Activated CD4-positive, alpha-beta memory T cell treated with anti-CD3 and anti-CD28 coated beads, Interleukin-2, amount 10 ng/mL, durations not matched to agents 7 days and 5 days (primary cell): Measurements from ENCODE around the gene SART3. TPM values are rescaled to one million over a fixed set of nuclear protein-coding genes. Genes with fewer than 3 reads are reported as not detected.
"Not testable (repeated sequence)": the region's sequence is repeated elsewhere in the genome, so short reads cannot be mapped to it uniquely, and the experiment has no call there.

Experiments used
- CTCF ChIA-PET: fragments of 350-600 bp; sonication (Branson Sonifier 250); formaldehyde crosslinking; loops from one replicate; lab custom pipeline; 2021; ENCODE audit warnings: antibody characterized with exemption, inconsistent platforms; lab: Charles Lee
- POLR2A ChIA-PET: fragments of 350-600 bp; sonication (Branson Sonifier 250); formaldehyde crosslinking; loops from one replicate; lab custom pipeline; 2021; ENCODE audit warnings: antibody characterized with exemption; lab: Charles Lee
- DNase-seq: peaks from one replicate; pipeline ENCODE4 v3.0.0-alpha.2; 2020
- H3K27ac Mint-ChIP-seq: one replicate; pipeline ENCODE4 v1.8.0; 2021; ENCODE audit warnings: mild to moderate bottlenecking, mixed read lengths
- H3K27me3 Mint-ChIP-seq: one replicate; pipeline ENCODE4 v1.8.0; 2021; ENCODE audit warnings: mixed read lengths
- H3K36me3 Mint-ChIP-seq: one replicate; pipeline ENCODE4 v1.8.0; 2021; ENCODE audit warnings: low read depth, mixed read lengths
- H3K4me1 Mint-ChIP-seq: one replicate; pipeline ENCODE4 v1.8.0; 2021; ENCODE audit warnings: mixed read lengths
- H3K4me3 Mint-ChIP-seq: one replicate; pipeline ENCODE4 v1.8.0; 2021; ENCODE audit warnings: mild to moderate bottlenecking, mixed read lengths
- H3K9me3 Mint-ChIP-seq: one replicate; pipeline ENCODE4 v1.8.0; 2021; ENCODE audit warnings: mixed read lengths
- total RNA-seq, 2 experiments: library from RNA; stranded (reverse); gene quantifications; one replicate each; pipeline ENCODE4 v1.2.3, GENCODE V29; 2021

Gene SART3
- total RNA-seq, 2 experiments from 2014 or later: 68.9 to 70.3 TPM

DNA sequence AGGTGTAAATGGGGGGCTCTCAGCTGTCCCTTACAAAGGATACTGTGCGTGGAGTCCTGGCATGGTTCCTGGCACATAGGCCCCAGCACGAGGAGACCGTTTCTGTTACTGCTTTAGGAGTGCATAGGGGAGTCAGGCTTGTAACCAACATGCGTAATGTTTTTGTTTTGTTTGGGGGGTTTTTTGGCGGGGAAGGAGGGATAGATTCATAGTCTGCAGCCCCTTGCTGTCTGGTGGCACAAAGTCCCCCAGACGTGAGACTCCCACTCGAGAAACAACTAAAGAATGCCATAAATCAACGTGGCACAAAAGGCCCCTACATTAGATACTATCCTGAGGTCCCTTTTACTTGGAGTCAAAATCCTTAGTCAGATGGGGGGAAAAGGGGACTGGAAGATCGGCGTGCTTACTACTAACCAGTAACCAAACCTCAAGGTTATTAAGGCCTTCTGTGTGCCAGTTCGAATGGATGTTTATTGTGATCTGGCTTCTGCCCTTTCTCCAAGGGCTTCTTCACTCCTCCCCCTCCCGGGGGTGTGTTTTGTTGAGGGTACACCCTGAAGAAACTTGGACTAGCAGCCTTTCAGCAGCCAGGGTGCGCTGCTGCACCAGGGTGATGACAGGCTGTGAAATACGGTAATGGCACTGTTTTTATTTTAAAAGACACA is 2.3 kb upstream of the SART3 start:
- ChIA-PET POLR2A (interaction anchor here (0.6 to 15.5 kb wide), 14 partner anchors 48 to 536 kb away, joined by 3 to 385 read pairs (median 5); partner anchors contain the start of genes FICD, SELPLG and SSH1), CTCF (interaction anchor here (1.0 to 3.8 kb wide), 13 partner anchors 55 to 523 kb away, joined by 3 to 51 read pairs (median 6); partner anchors contain the start of gene SELPLG)
- Mint-ChIP-seq H3K27me3 (no peaks in the 10 kb centered on the region), H3K4me3 (peak overlapping the region; percentile 100), H3K4me1 (peaks cover 64% of the 10 kb centered on the region), H3K9me3 (no peaks in the 10 kb centered on the region), H3K27ac (peak overlapping the region; percentile 90), H3K36me3 (peaks cover 53% of the 10 kb centered on the region)
- DNase-seq: peak; percentile 89

GRCh38 chr12:108562348-108563135 is 1.6 kb upstream of the SART3 start, which contains the start of gene ISCU:
Gene ISCU, plus strand, starts transcription at chr12:108562596. Its CDS starts 27 bp downstream, at chr12:108562623.
- H3K9me3 Mint-ChIP-seq: no peaks in the 10 kb centered on the region
- peak within 1 kb of the TSS; percentile 99 for H3K27ac Mint-ChIP-seq
- H3K4me3 Mint-ChIP-seq: peak within 1 kb of the TSS; percentile 100
- ChIA-PET CTCF (interaction anchor here (0.5 to 3.8 kb wide), 13 partner anchors 56 to 532 kb away, joined by 3 to 51 read pairs (median 4); partner anchors contain the start of gene SELPLG), POLR2A (interaction anchor here (0.8 to 15.5 kb wide), 21 partner anchors 9 to 877 kb away, joined by 3 to 385 read pairs (median 5); partner anchors contain the start of genes FICD, PWP1, SELPLG and SSH1)
- H3K27me3 Mint-ChIP-seq: no peaks in the 10 kb centered on the region
- peaks cover 63% of the 10 kb centered on the region for H3K4me1 Mint-ChIP-seq
- H3K36me3 Mint-ChIP-seq: peaks cover 51% of the 10 kb centered on the region
- DNase-seq: peak; percentile 99

GRCh38 chr12:108561852-108562347 is 927 bp upstream of the SART3 start:
- H3K36me3 Mint-ChIP-seq: peaks cover 49% of the 10 kb centered on the region
- peak overlapping the region; percentile 100 for H3K4me3 Mint-ChIP-seq
- no peak for DNase-seq
- no peaks in the 10 kb centered on the region for H3K27me3 Mint-ChIP-seq
- CTCF ChIA-PET: interaction anchor here (0.7 to 3.8 kb wide), 12 partner anchors 57 to 532 kb away, joined by 3 to 51 read pairs (median 4); partner anchors contain the start of gene SELPLG
- H3K4me1 Mint-ChIP-seq: peaks cover 61% of the 10 kb centered on the region
- no peaks in the 10 kb centered on the region for H3K9me3 Mint-ChIP-seq
- peak overlapping the region; percentile 99 for H3K27ac Mint-ChIP-seq
- POLR2A ChIA-PET: interaction anchor here (0.8 to 15.5 kb wide), 25 partner anchors 9 to 877 kb away, joined by 3 to 385 read pairs (median 5); partner anchors contain the start of genes FICD, PWP1, SELPLG and SSH1

GRCh38 chr12:108560321-108560721 is 652 bp downstream of the SART3 start:
- POLR2A ChIA-PET: interaction anchor here (0.6 to 15.5 kb wide), 20 partner anchors 9 to 1439 kb away, joined by 3 to 385 read pairs (median 4); partner anchors contain the start of genes ANKRD13A, FICD, SELPLG and SSH1
- H3K27me3 Mint-ChIP-seq: no peaks in the 10 kb centered on the region
- peaks cover 60% of the 10 kb centered on the region for H3K4me1 Mint-ChIP-seq
- H3K9me3 Mint-ChIP-seq: no peaks in the 10 kb centered on the region
- H3K36me3 Mint-ChIP-seq: peaks cover 43% of the 10 kb centered on the region
- H3K4me3 Mint-ChIP-seq: peak overlapping the region; percentile 100
- CTCF ChIA-PET: interaction anchor here (1.2 to 3.8 kb wide), 8 partner anchors 8 to 297 kb away, joined by 3 to 51 read pairs (median 5); partner anchors contain the start of genes SELPLG and SSH1
- H3K27ac Mint-ChIP-seq: peak overlapping the region; percentile 99
- DNase-seq: no peak

GRCh38 chr12:108559748-108560147 is 1.2 kb downstream of the SART3 start:
- Mint-ChIP-seq H3K27ac (peak overlapping the region; percentile 99), H3K36me3 (peaks cover 40% of the 10 kb centered on the region), H3K9me3 (no peaks in the 10 kb centered on the region), H3K4me1 (peaks cover 63% of the 10 kb centered on the region), H3K27me3 (no peaks in the 10 kb centered on the region), H3K4me3 (peak overlapping the region; percentile 100)
- CTCF ChIA-PET: interaction anchor here (1.2 to 3.8 kb wide), 7 partner anchors 9 to 298 kb away, joined by 3 to 51 read pairs (median 6); partner anchors contain the start of genes SELPLG and SSH1
- POLR2A ChIA-PET: interaction anchor here (0.6 to 15.5 kb wide), 9 partner anchors 10 to 297 kb away, joined by 3 to 385 read pairs (median 9); partner anchors contain the start of genes SELPLG and SSH1
- DNase-seq: peak; percentile 20

DNA sequence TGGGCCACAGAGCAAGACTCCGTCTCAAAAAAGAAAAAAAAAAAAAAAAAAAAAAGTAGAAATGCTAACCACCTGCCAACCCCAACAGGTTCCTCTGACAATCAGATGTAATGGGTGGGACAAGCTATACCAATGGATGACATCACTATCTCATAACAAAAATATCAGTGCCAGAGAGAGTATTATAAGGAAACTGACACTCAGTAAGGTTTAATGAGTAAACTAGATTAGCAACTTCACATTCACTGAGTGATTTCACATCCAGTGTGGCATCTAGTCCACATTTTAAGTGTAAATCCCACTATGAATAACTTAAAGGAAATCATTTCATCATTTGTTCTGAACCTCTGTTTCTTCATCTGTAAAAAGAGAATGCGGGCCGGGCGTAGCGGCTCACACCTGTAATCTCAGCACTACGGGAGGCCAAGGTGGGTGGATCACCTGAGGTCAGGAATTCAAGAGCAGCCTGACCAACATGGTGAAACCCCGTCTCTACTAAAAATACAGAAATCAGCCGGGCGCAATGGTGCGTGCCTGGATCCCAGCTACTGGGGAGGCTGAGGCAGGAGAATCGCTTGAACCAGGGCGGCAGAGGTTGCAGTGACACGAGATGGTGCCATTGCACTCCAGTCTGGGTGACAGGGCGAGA is 1.8 kb downstream of the SART3 start:
- POLR2A ChIA-PET: interaction anchor here (0.6 to 15.5 kb wide), 4 partner anchors 10 to 73 kb away, joined by 5 to 385 read pairs (median 18); partner anchors contain the start of gene SELPLG
- no peak for DNase-seq

DNA sequence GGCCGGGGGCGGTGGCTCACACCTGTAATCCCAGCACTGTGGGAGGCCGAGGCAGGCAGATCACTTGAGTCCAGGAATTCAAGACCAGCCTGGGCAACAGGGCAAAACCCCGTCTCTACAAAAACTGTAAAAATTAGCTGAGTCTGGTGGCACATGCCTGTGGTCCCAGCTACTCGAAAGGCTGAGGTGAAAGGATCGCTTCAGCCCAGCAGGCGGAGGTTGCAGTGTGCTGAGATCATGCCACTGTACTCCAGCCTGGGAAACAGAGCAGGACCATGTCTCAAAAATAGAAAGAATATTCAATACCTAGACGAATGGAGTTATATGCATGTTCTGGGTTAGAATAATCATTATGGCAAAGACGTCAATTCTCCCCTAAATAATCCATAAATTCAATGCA is 5.6 kb downstream of the SART3 start:
- H3K27me3 Mint-ChIP-seq, H3K27ac Mint-ChIP-seq, H3K9me3 Mint-ChIP-seq, H3K4me3 Mint-ChIP-seq, DNase-seq: not testable (repeated sequence)
- Mint-ChIP-seq H3K36me3 (peaks cover 44% of the 10 kb centered on the region), H3K4me1 (peaks cover 76% of the 10 kb centered on the region)
- CTCF ChIA-PET: interaction anchor here (0.7 to 1.1 kb wide), 2 partner anchors 22 to 62 kb away, joined by 3 to 4 read pairs; no protein-coding TSS in a partner anchor
- POLR2A ChIA-PET: interaction anchor here (1.2 kb wide), 1 partner anchor 280 kb away, joined by 3 read pairs; no protein-coding TSS in a partner anchor

More for the DNA sequence above, 1.8 kb downstream of the SART3 start:
- Mint-ChIP-seq H3K36me3 (peaks cover 38% of the 10 kb centered on the region), H3K4me3 (peak overlapping the region; percentile 100), H3K4me1 (peaks cover 62% of the 10 kb centered on the region), H3K27me3 (no peaks in the 10 kb centered on the region), H3K9me3 (no peaks in the 10 kb centered on the region), H3K27ac (peak overlapping the region; percentile 99)
- CTCF ChIA-PET: interaction anchor here (0.6 to 3.8 kb wide), 5 partner anchors 8 to 69 kb away, joined by 3 to 51 read pairs (median 4); no protein-coding TSS in a partner anchor

GRCh38 chr12:108553799-108554198 is 7.2 kb downstream of the SART3 start:
- no peaks in the 10 kb centered on the region for H3K27me3 Mint-ChIP-seq
- ChIA-PET POLR2A (no interaction called here), CTCF (no interaction called here)
- H3K36me3 Mint-ChIP-seq: peaks cover 41% of the 10 kb centered on the region
- H3K27ac Mint-ChIP-seq: no peak overlapping the region
- DNase-seq: no peak
- H3K9me3 Mint-ChIP-seq: no peaks in the 10 kb centered on the region
- peaks cover 70% of the 10 kb centered on the region for H3K4me1 Mint-ChIP-seq
- no peak overlapping the region for H3K4me3 Mint-ChIP-seq

- Mint-ChIP-seq H3K27ac (no peak overlapping the region), H3K9me3 (no peaks in the 10 kb centered on the region), H3K4me3 (no peak overlapping the region), H3K27me3 (no peaks in the 10 kb centered on the region), H3K4me1 (peaks cover 53% of the 10 kb centered on the region), H3K36me3 (peaks cover 45% of the 10 kb centered on the region)
- no peak for DNase-seq
- CTCF ChIA-PET: no interaction called here
- POLR2A ChIA-PET: interaction anchor here (0.9 to 1.0 kb wide), 2 partner anchors 9 to 10 kb away, joined by 4 read pairs; partner anchors contain the start of gene SART3
These were observed 9.4 kb downstream of the SART3 start for GRCh38 chr12:108551535-108551934.

DNA sequence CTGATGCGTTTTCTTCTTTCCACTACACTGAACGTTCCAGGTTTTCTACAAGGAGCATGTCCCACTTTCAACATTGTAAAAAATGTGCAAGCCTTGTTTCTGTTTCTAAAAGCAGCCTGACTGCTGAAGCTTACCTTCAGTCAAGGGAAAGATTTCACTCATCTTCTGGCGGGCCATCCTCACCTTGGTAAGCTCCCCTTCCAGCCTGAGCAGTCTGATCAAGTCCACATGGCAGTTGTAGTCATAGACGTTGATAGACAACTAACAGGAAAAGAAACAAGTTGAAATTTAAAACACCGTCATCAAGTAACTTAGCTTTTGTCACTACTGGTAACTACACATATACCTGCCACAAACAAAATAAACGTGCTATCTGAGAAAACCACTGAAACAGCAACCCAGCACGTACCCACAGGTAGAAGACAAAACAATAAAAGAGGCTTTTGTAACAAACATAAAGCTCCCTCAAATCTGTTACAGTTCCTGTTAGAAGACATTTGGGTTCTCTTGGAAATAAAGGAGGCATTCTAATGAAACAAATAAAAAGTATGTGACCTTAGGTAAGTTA is 11.9 kb downstream of the SART3 start:
- peak overlapping the region; percentile 19 for H3K27ac Mint-ChIP-seq
- H3K4me1 Mint-ChIP-seq: peaks cover 37% of the 10 kb centered on the region
- no peak for DNase-seq

DNA sequence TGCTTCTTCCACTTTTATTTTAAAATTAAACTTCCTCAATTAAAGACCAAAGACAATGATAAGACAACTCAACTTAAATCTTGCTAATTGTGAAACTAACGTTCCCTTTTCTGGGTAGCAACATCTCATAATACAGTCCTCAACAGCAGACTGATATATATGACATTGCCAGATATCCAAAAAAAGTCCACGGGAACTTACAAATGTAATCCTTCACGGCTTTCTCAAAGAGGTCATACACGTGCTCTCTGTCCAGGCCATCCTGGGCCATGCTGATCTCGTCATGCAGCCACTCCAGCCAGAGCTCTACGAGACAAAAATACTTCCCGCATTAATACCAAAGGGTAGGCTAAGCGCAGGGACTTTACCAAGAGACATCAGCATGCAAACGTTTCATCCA is 13.3 kb downstream of the SART3 start:
- POLR2A ChIA-PET: no interaction called here
- CTCF ChIA-PET: no interaction called here
- Mint-ChIP-seq H3K4me1 (peaks cover 30% of the 10 kb centered on the region), H3K36me3 (peaks cover 61% of the 10 kb centered on the region), H3K27ac (no peak overlapping the region), H3K27me3 (no peaks in the 10 kb centered on the region), H3K9me3 (no peaks in the 10 kb centered on the region), H3K4me3 (no peak overlapping the region)
- DNase-seq: no peak

More for the DNA sequence above, 11.9 kb downstream of the SART3 start:
- POLR2A ChIA-PET: interaction anchor here (1.0 to 2.3 kb wide), 4 partner anchors 10 to 79 kb away, joined by 3 to 16 read pairs (median 4); partner anchors contain the start of genes ISCU and SART3
- H3K36me3 Mint-ChIP-seq: peaks cover 52% of the 10 kb centered on the region
- H3K9me3 Mint-ChIP-seq: no peaks in the 10 kb centered on the region
- no peak overlapping the region for H3K4me3 Mint-ChIP-seq
- H3K27me3 Mint-ChIP-seq: no peaks in the 10 kb centered on the region
- CTCF ChIA-PET: interaction anchor here (1.1 to 1.2 kb wide), 2 partner anchors 10 to 37 kb away, joined by 5 to 9 read pairs; no protein-coding TSS in a partner anchor
